Ovary (tissue), 3 donors: ENCODE results near the gene PET117.
"Not testable (repeated sequence)": the region's sequence is repeated elsewhere in the genome, so short reads cannot be mapped to it uniquely, and the experiment has no call there.

ENCODE experiments used
- CTCF ChIP-seq, 3 donors: fragments of 450-650 bp in 2 of 3; fragments of 200-600 bp in 1 of 3; IDR thresholded peaks; one replicate each; pipeline versions ENCODE4 v1.5.1 to v1.8.0; 2016 to 2022; ENCODE audit warnings: antibody characterized with exemption in 3 of 3, mild to moderate bottlenecking in 1 of 3
- EP300 ChIP-seq: sonication (generic); formaldehyde crosslinking; IDR thresholded peaks from one replicate; pipeline ENCODE4 v1.6.1; 2017; ENCODE audit warnings: antibody characterized with exemption
- POLR2A ChIP-seq: fragments of 450-650 bp; IDR thresholded peaks from one replicate; pipeline ENCODE4 v1.6.1; 2017; ENCODE audit warnings: antibody characterized with exemption, mild to moderate bottlenecking, moderate library complexity
- donor health status: DM: no; HTN: no; CAD: no.

GRCh38 chr20:18100569-18100968 is 37.1 kb upstream of the PET117 start:
- TF ChIP-seq CTCF (IDR thresholded peaks at IDR 0.05); POLR2A; EP300: not testable (repeated sequence)
